HepG2 (cell line): ENCODE measurements around the gene SLC20A1. TPM values are rescaled to one million over a fixed set of nuclear protein-coding genes. Genes with fewer than 3 reads are reported as not detected.
A peak's percentile ranks its signal among the peaks of the same experiment; 100 is the strongest.

Experiments
- ELF3 ChIP-seq: IDR thresholded peaks from 2 replicates; pipeline ENCODE4 v1.6.1; 2016; ENCODE audit warnings: missing genetic modification reagents, missing compliant biosample characterization
- FOXA1 ChIP-seq, 2 experiments: fragments of 450-650 bp in 1 of 2; sonication (generic) in 1 of 2; formaldehyde crosslinking in 1 of 2; IDR thresholded peaks; 2 replicates each; pipeline versions ENCODE4 v1.4.0 to v1.6.1; 2016 to 2020; ENCODE audit warnings: missing genetic modification reagents in 1 of 2
- FOXA3 ChIP-seq: IDR thresholded peaks from 2 replicates; pipeline ENCODE4 v1.6.1; 2016; ENCODE audit warnings: missing genetic modification reagents, missing compliant biosample characterization
- FOXP1 ChIP-seq, 2 experiments: fragments of 450-650 bp in 1 of 2; IDR thresholded peaks; 2 replicates each; pipeline ENCODE4 v1.6.1; 2017 to 2018; ENCODE audit warnings: antibody characterized with exemption in 1 of 2
- GABPA ChIP-seq, 2 experiments: IDR thresholded peaks; 2 replicates each; pipeline ENCODE4 v1.6.1; 2011 to 2016; ENCODE audit warnings: low read depth in 2 of 2, low read length in 1 of 2, missing biosample characterization in 1 of 2, missing genetic modification characterization in 1 of 2
- MXD3 ChIP-seq: IDR thresholded peaks from 2 replicates; pipeline ENCODE4 v1.6.1; 2016; ENCODE audit warnings: mild to moderate bottlenecking, missing biosample characterization, missing genetic modification reagents
- NR1H2 ChIP-seq: sonication (generic); formaldehyde crosslinking; IDR thresholded peaks from 2 replicates; pipeline ENCODE4 v1.8.1; 2022; ENCODE audit warnings: low read depth, missing genetic modification reagents, borderline replicate concordance
- NR2F1 ChIP-seq, 2 experiments: fragments of 450-650 bp in 1 of 2; formaldehyde crosslinking in 1 of 2; IDR thresholded peaks; 2 replicates each; pipeline versions ENCODE4 v1.5.0 to v1.6.1; 2016 to 2020; ENCODE audit warnings: mild to moderate bottlenecking in 1 of 2, missing compliant biosample characterization in 1 of 2, missing genetic modification reagents in 1 of 2, moderate library complexity in 1 of 2
- PBX2 ChIP-seq: IDR thresholded peaks from 2 replicates; pipeline ENCODE4 v1.6.1; 2016; ENCODE audit warnings: control low read depth
- SAP130 ChIP-seq: IDR thresholded peaks from 2 replicates; pipeline ENCODE4 v1.6.1; 2016; ENCODE audit warnings: low read depth
- SIX1 ChIP-seq: sonication (generic); formaldehyde crosslinking; IDR thresholded peaks from 2 replicates; pipeline ENCODE4 v1.4.0; 2020; ENCODE audit warnings: missing genetic modification reagents, borderline replicate concordance
- SIX4 ChIP-seq: sonication (generic); formaldehyde crosslinking; IDR thresholded peaks from 2 replicates; pipeline ENCODE4 v1.4.0; 2020; ENCODE audit warnings: missing genetic modification reagents
- TEAD3 ChIP-seq: optimal IDR thresholded peaks from 2 replicates; pipeline ENCODE3; 2016; ENCODE audit warnings: borderline replicate concordance
- XBP1 ChIP-seq: sonication (generic); formaldehyde crosslinking; IDR thresholded peaks from 2 replicates; pipeline ENCODE4 v1.5.0; 2020; ENCODE audit warnings: missing genetic modification reagents
- YY1 ChIP-seq: IDR thresholded peaks from 2 replicates; pipeline ENCODE4 v1.6.1; 2011; ENCODE audit warnings: low read length, low read depth, moderate library complexity, mild to moderate bottlenecking; ENCODE audit not compliant: insufficient read depth, insufficient replicate concordance
- ZBTB21 ChIP-seq: sonication (generic); formaldehyde crosslinking; IDR thresholded peaks from 2 replicates; pipeline ENCODE4 v1.4.0; 2020; ENCODE audit warnings: missing genetic modification reagents
- ZMYM4 ChIP-seq: sonication (generic); formaldehyde crosslinking; IDR thresholded peaks from 2 replicates; pipeline ENCODE4 v1.8.1; 2023; ENCODE audit warnings: mild to moderate bottlenecking, missing genetic modification reagents
- ZNF317 ChIP-seq: sonication (generic); formaldehyde crosslinking; IDR thresholded peaks from 2 replicates; pipeline ENCODE4 v1.5.0; 2020; ENCODE audit warnings: mild to moderate bottlenecking, missing genetic modification reagents
- ZNF34 ChIP-seq: sonication (generic); formaldehyde crosslinking; IDR thresholded peaks from 2 replicates; pipeline ENCODE4 v1.4.0; 2020; ENCODE audit warnings: mild to moderate bottlenecking, missing genetic modification reagents, borderline replicate concordance
- ZNF652 ChIP-seq: IDR thresholded peaks from 2 replicates; pipeline ENCODE4 v1.6.1; 2016; ENCODE audit warnings: low read depth, borderline replicate concordance
- ZNF737 ChIP-seq: sonication (generic); formaldehyde crosslinking; IDR thresholded peaks from 2 replicates; pipeline ENCODE4 v1.5.0; 2020; ENCODE audit warnings: missing genetic modification reagents, mild to moderate bottlenecking, borderline replicate concordance
- ZNF782 ChIP-seq: sonication (generic); formaldehyde crosslinking; IDR thresholded peaks from 2 replicates; pipeline ENCODE4 v1.4.0; 2020; ENCODE audit warnings: missing genetic modification reagents, mild to moderate bottlenecking, borderline replicate concordance
- polyA plus RNA-seq, 8 experiments: library from polyadenylated mRNA; depleted of rRNA in 3 of 8; stranded (reverse) in 7 of 8; unstranded in 1 of 8; fragments of >200 nt; fragmentation: Illumina TruSeq in 4 of 8; extraction: Trizol in 4 of 8; gene quantifications; 2 replicates each; pipeline versions ENCODE4 v1.2.1 to v1.2.3, GENCODE V29; 2011 to 2016; ENCODE audit warnings: low read depth in 4 of 8, missing spikeins in 1 of 8, mixed read lengths in 1 of 8; ENCODE audit not compliant: insufficient read depth in 1 of 8
- total RNA-seq, 5 experiments: library from RNA; depleted of rRNA; stranded (reverse); fragments of >200 nt; fragmentation: Illumina TruSeq; extraction: Trizol; gene quantifications; 2 replicates each; pipeline ENCODE4 v1.2.3, GENCODE V29; 2016; ENCODE audit warnings: low read depth in 1 of 5
- TF ChIP-seq, protein P1 (sequence below): sonication (generic); formaldehyde crosslinking; conservative IDR thresholded peaks from 2 replicates; pipeline ENCODE4 v1.4.0; 2020; ENCODE audit warnings: mild to moderate bottlenecking, missing genetic modification reagents, moderate library complexity
- TF ChIP-seq, protein P2 (sequence below): sonication (generic); formaldehyde crosslinking; IDR thresholded peaks from 2 replicates; pipeline ENCODE4 v1.5.0; 2020; ENCODE audit warnings: mild to moderate bottlenecking, missing genetic modification reagents

Gene SLC20A1
- total and polyA plus RNA-seq, 2 of the 13 experiments (the other 11 are each of a cell fraction or from before 2014, with no cell fraction given): 54.0 to 85.9 TPM

DNA sequence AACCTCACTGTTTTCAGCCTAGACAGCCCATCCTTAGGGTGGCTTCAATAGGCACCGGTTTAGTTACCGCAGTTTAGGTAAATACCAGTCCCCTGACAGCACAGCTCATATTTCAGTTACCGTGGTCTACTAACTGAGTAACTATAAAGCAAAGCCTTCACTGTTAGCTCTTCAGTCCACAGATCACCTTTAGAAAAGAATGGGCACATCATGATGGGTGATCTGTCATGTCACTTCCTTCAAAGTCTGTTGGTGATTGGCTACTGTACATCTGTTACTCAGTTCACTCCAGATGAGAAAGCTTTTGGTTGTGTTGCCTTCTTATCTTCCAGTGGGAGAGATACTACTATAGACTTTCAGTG, 21.0 kb downstream of the SLC20A1 start (continued):
- TF ChIP-seq SIX1 (CRISPR knock-in tag) (peak; percentile 71; the same call in 1 of the 2 replicates), MXD3 (CRISPR knock-in tag) (no peak), FOXA1 (IDR thresholded peaks at IDR 0.05) (no peak), FOXA1 (CRISPR knock-in tag; IDR thresholded peaks at IDR 0.05) (peak; percentile 54; the same call in 1 of the 2 replicates), SIX4 (CRISPR knock-in tag) (peak; percentile 75), ZNF317 (CRISPR knock-in tag) (no peak), YY1 (no peak), ELF3 (CRISPR knock-in tag) (peak; percentile 34; the same call in 1 of the 2 replicates), NR1H2 (CRISPR knock-in tag) (no peak), ZNF34 (CRISPR knock-in tag) (no peak), NR2F1 (CRISPR knock-in tag; IDR thresholded peaks at IDR 0.05) (peak in 1 of 2 experiments; percentile 19; a peak in 1 of 4 replicates), FOXP1 (IDR thresholded peaks at IDR 0.05) (no peak), FOXP1 (CRISPR knock-in tag; IDR thresholded peaks at IDR 0.05) (0 out of 2 replicates have a peak, but pooled peaks have one; percentile 13), TEAD3 (CRISPR knock-in tag) (peak; percentile 56), SAP130 (CRISPR knock-in tag) (peak; percentile 49), ZMYM4 (CRISPR knock-in tag) (no peak), PBX2 (CRISPR knock-in tag) (peak; percentile 32; the same call in 1 of the 2 replicates), ZNF652 (CRISPR knock-in tag) (no peak), ZNF737 (no peak), GABPA (IDR thresholded peaks at IDR 0.05; ENCODE audit: low read depth, low read length) (no peak), GABPA (CRISPR knock-in tag; IDR thresholded peaks at IDR 0.05; ENCODE audit: low read depth) (peak; percentile 22; the same call in 1 of the 2 replicates), ZNF782 (CRISPR knock-in tag) (no peak), ZBTB21 (CRISPR knock-in tag) (0 out of 2 replicates have a peak, but pooled peaks have one; percentile 29), FOXA3 (CRISPR knock-in tag) (peak; percentile 29; the same call in 1 of the 2 replicates), XBP1 (no peak)
- TF ChIP-seq, protein P1, sequence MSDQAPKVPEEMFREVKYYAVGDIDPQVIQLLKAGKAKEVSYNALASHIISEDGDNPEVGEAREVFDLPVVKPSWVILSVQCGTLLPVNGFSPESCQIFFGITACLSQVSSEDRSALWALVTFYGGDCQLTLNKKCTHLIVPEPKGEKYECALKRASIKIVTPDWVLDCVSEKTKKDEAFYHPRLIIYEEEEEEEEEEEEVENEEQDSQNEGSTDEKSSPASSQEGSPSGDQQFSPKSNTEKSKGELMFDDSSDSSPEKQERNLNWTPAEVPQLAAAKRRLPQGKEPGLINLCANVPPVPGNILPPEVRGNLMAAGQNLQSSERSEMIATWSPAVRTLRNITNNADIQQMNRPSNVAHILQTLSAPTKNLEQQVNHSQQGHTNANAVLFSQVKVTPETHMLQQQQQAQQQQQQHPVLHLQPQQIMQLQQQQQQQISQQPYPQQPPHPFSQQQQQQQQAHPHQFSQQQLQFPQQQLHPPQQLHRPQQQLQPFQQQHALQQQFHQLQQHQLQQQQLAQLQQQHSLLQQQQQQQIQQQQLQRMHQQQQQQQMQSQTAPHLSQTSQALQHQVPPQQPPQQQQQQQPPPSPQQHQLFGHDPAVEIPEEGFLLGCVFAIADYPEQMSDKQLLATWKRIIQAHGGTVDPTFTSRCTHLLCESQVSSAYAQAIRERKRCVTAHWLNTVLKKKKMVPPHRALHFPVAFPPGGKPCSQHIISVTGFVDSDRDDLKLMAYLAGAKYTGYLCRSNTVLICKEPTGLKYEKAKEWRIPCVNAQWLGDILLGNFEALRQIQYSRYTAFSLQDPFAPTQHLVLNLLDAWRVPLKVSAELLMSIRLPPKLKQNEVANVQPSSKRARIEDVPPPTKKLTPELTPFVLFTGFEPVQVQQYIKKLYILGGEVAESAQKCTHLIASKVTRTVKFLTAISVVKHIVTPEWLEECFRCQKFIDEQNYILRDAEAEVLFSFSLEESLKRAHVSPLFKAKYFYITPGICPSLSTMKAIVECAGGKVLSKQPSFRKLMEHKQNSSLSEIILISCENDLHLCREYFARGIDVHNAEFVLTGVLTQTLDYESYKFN (CRISPR knock-in tag): 0 out of 2 replicates have a peak, but pooled peaks have one; percentile 20
- TF ChIP-seq, protein P2, sequence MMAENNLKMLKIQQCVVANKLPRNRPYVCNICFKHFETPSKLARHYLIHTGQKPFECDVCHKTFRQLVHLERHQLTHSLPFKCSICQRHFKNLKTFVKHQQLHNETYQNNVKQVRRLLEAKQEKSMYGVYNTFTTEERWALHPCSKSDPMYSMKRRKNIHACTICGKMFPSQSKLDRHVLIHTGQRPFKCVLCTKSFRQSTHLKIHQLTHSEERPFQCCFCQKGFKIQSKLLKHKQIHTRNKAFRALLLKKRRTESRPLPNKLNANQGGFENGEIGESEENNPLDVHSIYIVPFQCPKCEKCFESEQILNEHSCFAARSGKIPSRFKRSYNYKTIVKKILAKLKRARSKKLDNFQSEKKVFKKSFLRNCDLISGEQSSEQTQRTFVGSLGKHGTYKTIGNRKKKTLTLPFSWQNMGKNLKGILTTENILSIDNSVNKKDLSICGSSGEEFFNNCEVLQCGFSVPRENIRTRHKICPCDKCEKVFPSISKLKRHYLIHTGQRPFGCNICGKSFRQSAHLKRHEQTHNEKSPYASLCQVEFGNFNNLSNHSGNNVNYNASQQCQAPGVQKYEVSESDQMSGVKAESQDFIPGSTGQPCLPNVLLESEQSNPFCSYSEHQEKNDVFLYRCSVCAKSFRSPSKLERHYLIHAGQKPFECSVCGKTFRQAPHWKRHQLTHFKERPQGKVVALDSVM (CRISPR knock-in tag): no peak
